HepG2 (cell line): ENCODE data around the gene CDKN1A. TPM values are rescaled to one million over a fixed set of nuclear protein-coding genes. Genes with fewer than 3 reads are reported as not detected.

Experiments
- AGO1 ChIP-seq: fragments of 200-400 bp; formaldehyde crosslinking; IDR thresholded peaks from 2 replicates; pipeline ENCODE4 v1.6.1; 2017; ENCODE audit warnings: mild to moderate bottlenecking, low read depth, low read length, moderate library complexity; ENCODE audit not compliant: poor library complexity, severe bottlenecking
- CREB3 ChIP-seq: sonication (generic); formaldehyde crosslinking; IDR thresholded peaks from 2 replicates; pipeline ENCODE4 v1.5.0; 2020; ENCODE audit warnings: missing genetic modification reagents
- GPN1 ChIP-seq: sonication (generic); formaldehyde crosslinking; IDR thresholded peaks from 2 replicates; pipeline ENCODE4 v1.5.1; 2020; ENCODE audit warnings: missing genetic modification reagents, borderline replicate concordance
- POGZ ChIP-seq: sonication (generic); formaldehyde crosslinking; IDR thresholded peaks from 2 replicates; pipeline ENCODE4 v1.4.0; 2020; ENCODE audit warnings: mild to moderate bottlenecking, missing genetic modification reagents
- RBFOX2 ChIP-seq: fragments of 200-400 bp; formaldehyde crosslinking; IDR thresholded peaks from 2 replicates; pipeline ENCODE4 v1.6.1; 2017; ENCODE audit warnings: low read depth, mild to moderate bottlenecking, low read length
- RELA ChIP-seq: sonication (generic); formaldehyde crosslinking; IDR thresholded peaks from 2 replicates; pipeline ENCODE4 v1.4.0; 2020; ENCODE audit warnings: missing genetic modification reagents
- SP2 ChIP-seq: sonication (generic); formaldehyde crosslinking; IDR thresholded peaks from 2 replicates; pipeline ENCODE4 v1.5.1; 2020; ENCODE audit warnings: mild to moderate bottlenecking, missing genetic modification reagents
- UBTF ChIP-seq: sonication (generic); formaldehyde crosslinking; IDR thresholded peaks from 2 replicates; pipeline ENCODE4 v1.4.0; 2020; ENCODE audit warnings: mild to moderate bottlenecking, missing genetic modification reagents
- ZBTB20 ChIP-seq: sonication (generic); formaldehyde crosslinking; IDR thresholded peaks from 2 replicates; pipeline ENCODE4 v1.8.1; 2023; ENCODE audit warnings: missing genetic modification reagents, low read depth, mild to moderate bottlenecking, borderline replicate concordance
- ZNF773 ChIP-seq: sonication (generic); formaldehyde crosslinking; IDR thresholded peaks from 2 replicates; pipeline ENCODE4 v1.4.0; 2020; ENCODE audit warnings: missing genetic modification reagents, borderline replicate concordance
- polyA plus RNA-seq, 8 experiments: library from polyadenylated mRNA; depleted of rRNA in 3 of 8; stranded (reverse) in 7 of 8; unstranded in 1 of 8; fragments of >200 nt; fragmentation: Illumina TruSeq in 4 of 8; extraction: Trizol in 4 of 8; gene quantifications; 2 replicates each; pipeline versions ENCODE4 v1.2.1 to v1.2.3, GENCODE V29; 2011 to 2016; ENCODE audit warnings: low read depth in 4 of 8, missing spikeins in 1 of 8, mixed read lengths in 1 of 8; ENCODE audit not compliant: insufficient read depth in 1 of 8
- total RNA-seq, 5 experiments: library from RNA; depleted of rRNA; stranded (reverse); fragments of >200 nt; fragmentation: Illumina TruSeq; extraction: Trizol; gene quantifications; 2 replicates each; pipeline ENCODE4 v1.2.3, GENCODE V29; 2016; ENCODE audit warnings: low read depth in 1 of 5
- TF ChIP-seq, protein P1 (sequence below): sonication (generic); formaldehyde crosslinking; IDR thresholded peaks from 2 replicates; pipeline ENCODE4 v1.4.0; 2020; ENCODE audit warnings: mild to moderate bottlenecking, missing genetic modification reagents
- TF ChIP-seq, protein P2 (sequence below): IDR thresholded peaks from 2 replicates; pipeline ENCODE4 v1.6.1; 2016; ENCODE audit warnings: missing compliant biosample characterization, missing genetic modification reagents, borderline replicate concordance
- TF ChIP-seq, protein P3 (sequence below): sonication (generic); formaldehyde crosslinking; IDR thresholded peaks from 2 replicates; pipeline ENCODE4 v1.4.0; 2020; ENCODE audit warnings: missing genetic modification reagents, borderline replicate concordance
- TF ChIP-seq, protein P4 (sequence below): sonication (generic); formaldehyde crosslinking; IDR thresholded peaks from 2 replicates; pipeline ENCODE4 v1.8.0; 2022; ENCODE audit warnings: low read depth, missing genetic modification reagents

CDKN1A gene
- total and polyA plus RNA-seq, 2 of the 13 experiments (the other 11 are each of a cell fraction or from before 2014, with no cell fraction given), result 60.7 to 92.1 TPM

DNA sequence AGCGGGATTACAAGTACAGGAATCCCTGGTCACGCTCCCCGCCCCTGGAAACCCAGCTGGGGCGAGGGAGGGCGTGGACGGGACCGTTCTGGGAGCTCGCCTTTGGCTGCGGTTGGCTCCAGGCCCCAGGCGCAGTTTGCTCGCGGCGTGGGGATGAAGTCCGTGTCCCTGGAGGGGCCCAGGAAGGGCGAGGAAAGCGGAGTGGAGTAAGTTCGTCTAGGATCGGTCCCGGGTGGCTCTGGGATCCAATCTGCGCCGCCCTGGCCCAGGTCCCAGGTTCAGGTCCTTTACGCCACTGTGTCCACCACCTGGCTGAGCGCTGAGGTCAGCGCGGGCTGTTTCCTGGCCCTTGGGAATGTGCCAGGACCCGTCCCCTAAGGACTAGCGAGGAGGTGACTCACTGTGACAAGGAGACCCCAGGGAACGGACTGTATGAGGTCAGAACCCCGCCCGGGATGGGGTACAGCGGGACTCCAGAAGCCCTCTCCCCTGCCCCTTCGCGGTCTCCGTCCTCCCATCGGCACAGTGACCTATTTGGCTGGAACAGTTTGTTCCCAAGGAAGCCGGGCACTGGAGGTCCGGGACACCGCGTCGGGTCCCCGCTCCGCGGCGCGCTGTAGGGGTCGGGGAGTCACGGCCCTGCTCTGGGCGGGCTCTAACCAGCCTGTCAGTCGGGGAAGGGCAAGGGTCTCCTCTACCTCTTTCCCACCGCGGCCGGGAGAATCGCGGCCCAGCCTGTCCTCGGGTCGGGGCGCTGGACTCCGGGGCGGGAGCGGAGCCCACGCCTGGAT is 724 bp downstream of the CDKN1A start (continued):
- TF ChIP-seq, protein P1, sequence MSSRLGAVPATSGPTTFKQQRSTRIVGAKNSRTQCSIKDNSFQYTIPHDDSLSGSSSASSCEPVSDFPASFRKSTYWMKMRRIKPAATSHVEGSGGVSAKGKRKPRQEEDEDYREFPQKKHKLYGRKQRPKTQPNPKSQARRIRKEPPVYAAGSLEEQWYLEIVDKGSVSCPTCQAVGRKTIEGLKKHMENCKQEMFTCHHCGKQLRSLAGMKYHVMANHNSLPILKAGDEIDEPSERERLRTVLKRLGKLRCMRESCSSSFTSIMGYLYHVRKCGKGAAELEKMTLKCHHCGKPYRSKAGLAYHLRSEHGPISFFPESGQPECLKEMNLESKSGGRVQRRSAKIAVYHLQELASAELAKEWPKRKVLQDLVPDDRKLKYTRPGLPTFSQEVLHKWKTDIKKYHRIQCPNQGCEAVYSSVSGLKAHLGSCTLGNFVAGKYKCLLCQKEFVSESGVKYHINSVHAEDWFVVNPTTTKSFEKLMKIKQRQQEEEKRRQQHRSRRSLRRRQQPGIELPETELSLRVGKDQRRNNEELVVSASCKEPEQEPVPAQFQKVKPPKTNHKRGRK (CRISPR knock-in tag), result no peak; the same call in 1 of the 2 replicates
- peak; percentile 97 for TF ChIP-seq AGO1
- TF ChIP-seq SP2, result 0 out of 2 replicates have a peak, but pooled peaks have one; percentile 1
- TF ChIP-seq POGZ (CRISPR knock-in tag), result 0 out of 2 replicates have a peak, but pooled peaks have one; percentile 4
- TF ChIP-seq, protein P2, sequence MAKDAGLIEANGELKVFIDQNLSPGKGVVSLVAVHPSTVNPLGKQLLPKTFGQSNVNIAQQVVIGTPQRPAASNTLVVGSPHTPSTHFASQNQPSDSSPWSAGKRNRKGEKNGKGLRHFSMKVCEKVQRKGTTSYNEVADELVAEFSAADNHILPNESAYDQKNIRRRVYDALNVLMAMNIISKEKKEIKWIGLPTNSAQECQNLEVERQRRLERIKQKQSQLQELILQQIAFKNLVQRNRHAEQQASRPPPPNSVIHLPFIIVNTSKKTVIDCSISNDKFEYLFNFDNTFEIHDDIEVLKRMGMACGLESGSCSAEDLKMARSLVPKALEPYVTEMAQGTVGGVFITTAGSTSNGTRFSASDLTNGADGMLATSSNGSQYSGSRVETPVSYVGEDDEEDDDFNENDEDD (CRISPR knock-in tag), result peak; percentile 28; the same call in 1 of the 2 replicates
- peak; percentile 17; the same call in 1 of the 2 replicates for TF ChIP-seq CREB3 (CRISPR knock-in tag)
- no peak for TF ChIP-seq RELA (CRISPR knock-in tag)
- TF ChIP-seq, protein P3, sequence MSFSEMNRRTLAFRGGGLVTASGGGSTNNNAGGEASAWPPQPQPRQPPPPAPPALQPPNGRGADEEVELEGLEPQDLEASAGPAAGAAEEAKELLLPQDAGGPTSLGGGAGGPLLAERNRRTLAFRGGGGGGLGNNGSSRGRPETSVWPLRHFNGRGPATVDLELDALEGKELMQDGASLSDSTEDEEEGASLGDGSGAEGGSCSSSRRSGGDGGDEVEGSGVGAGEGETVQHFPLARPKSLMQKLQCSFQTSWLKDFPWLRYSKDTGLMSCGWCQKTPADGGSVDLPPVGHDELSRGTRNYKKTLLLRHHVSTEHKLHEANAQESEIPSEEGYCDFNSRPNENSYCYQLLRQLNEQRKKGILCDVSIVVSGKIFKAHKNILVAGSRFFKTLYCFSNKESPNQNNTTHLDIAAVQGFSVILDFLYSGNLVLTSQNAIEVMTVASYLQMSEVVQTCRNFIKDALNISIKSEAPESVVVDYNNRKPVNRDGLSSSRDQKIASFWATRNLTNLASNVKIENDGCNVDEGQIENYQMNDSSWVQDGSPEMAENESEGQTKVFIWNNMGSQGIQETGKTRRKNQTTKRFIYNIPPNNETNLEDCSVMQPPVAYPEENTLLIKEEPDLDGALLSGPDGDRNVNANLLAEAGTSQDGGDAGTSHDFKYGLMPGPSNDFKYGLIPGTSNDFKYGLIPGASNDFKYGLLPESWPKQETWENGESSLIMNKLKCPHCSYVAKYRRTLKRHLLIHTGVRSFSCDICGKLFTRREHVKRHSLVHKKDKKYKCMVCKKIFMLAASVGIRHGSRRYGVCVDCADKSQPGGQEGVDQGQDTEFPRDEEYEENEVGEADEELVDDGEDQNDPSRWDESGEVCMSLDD (CRISPR knock-in tag), result no peak
- TF ChIP-seq ZBTB20 (CRISPR knock-in tag), result peak; percentile 13; the same call in 1 of the 2 replicates
- peak; percentile 15; the same call in 1 of the 2 replicates for TF ChIP-seq UBTF (CRISPR knock-in tag)
- TF ChIP-seq, protein P4, sequence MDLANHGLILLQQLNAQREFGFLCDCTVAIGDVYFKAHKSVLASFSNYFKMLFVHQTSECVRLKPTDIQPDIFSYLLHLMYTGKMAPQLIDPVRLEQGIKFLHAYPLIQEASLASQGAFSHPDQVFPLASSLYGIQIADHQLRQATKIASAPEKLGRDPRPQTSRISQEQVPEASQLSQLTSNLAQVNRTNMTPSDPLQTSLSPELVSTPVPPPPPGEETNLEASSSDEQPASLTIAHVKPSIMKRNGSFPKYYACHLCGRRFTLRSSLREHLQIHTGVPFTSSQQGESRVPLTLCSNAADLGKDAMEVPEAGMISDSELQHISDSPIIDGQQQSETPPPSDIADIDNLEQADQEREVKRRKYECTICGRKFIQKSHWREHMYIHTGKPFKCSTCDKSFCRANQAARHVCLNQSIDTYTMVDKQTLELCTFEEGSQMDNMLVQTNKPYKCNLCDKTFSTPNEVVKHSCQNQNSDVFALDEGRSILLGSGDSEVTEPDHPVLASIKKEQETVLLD (CRISPR knock-in tag), result no peak
- TF ChIP-seq GPN1, result no peak
- no peak for TF ChIP-seq ZNF773 (CRISPR knock-in tag)
- peak; percentile 56 for TF ChIP-seq RBFOX2
